Fibroblast of the aortic adventitia (primary cell): ENCODE data around the gene SMIM44. TPM values are rescaled to one million over a fixed set of nuclear protein-coding genes. Genes with fewer than 3 reads are reported as not detected.

ENCODE experiments used
- DNase-seq: peaks from one replicate; pipeline ENCODE4 v3.0.0-alpha.2; 2010; ENCODE audit warnings: low read depth
- H3K4me3 ChIP-seq: 2 replicates; pipeline ENCODE4 v1.5.1; 2011; ENCODE audit warnings: low read depth, mild to moderate bottlenecking, control low read depth, low read length, moderate library complexity
- small RNA-seq: library from RNA; depleted of rRNA; stranded (forward); fragments of <200 nt; gene quantifications from one replicate; pipeline ENCODE3, GENCODE V24; 2012
- total RNA-seq: library from RNA; depleted of rRNA; stranded (reverse); fragments of >200 nt; gene quantifications from 2 replicates; pipeline ENCODE4 v1.2.3, GENCODE V29; 2012; ENCODE audit warnings: low replicate concordance
- TF ChIP-seq, protein P1 (sequence below): IDR thresholded peaks from 2 replicates; pipeline ENCODE4 v1.5.1; 2011; ENCODE audit warnings: mild to moderate bottlenecking, low read length, control low read depth, inconsistent platforms; ENCODE audit not compliant: insufficient read depth

SMIM44 gene
- total RNA-seq, 1 donor: not detected

DNA sequence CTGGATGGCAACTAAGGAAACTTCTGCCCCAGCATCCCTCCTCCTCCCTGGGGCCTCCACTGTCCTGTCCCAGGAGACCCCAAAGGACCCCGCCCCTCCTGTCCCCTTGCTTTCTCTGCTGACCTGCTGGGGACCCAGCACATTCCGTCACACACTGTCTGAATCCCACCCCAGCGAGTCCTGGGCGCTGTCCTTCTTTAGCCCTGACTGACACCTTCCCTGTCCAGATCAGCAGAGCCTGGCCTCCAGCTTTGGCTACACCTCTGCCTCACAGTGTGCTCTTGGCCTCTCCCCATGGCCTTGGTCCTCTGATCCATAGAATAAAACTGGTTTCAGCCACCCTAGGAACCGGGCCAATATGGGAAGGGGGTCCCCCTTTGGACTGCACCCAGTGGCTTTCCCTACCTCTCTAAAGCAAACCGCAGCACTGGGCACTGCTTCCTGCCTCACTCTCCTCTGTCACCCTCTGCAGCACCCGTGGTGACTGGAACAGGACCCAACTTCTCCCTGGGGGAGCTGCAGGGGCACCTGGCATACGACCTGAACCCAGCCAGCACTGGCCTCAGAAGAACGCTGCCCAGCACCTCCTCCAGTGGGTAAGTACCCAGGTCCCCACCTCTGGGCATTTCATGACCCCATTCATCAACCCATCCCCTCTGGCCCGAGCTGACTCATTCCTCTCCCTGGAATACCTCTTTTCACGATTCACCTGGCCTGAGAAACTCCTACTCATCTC, 49.3 kb downstream of the SMIM44 start:
- H3K4me3 ChIP-seq: no peak overlapping the region
- DNase-seq: no peak
- TF ChIP-seq, protein P1, sequence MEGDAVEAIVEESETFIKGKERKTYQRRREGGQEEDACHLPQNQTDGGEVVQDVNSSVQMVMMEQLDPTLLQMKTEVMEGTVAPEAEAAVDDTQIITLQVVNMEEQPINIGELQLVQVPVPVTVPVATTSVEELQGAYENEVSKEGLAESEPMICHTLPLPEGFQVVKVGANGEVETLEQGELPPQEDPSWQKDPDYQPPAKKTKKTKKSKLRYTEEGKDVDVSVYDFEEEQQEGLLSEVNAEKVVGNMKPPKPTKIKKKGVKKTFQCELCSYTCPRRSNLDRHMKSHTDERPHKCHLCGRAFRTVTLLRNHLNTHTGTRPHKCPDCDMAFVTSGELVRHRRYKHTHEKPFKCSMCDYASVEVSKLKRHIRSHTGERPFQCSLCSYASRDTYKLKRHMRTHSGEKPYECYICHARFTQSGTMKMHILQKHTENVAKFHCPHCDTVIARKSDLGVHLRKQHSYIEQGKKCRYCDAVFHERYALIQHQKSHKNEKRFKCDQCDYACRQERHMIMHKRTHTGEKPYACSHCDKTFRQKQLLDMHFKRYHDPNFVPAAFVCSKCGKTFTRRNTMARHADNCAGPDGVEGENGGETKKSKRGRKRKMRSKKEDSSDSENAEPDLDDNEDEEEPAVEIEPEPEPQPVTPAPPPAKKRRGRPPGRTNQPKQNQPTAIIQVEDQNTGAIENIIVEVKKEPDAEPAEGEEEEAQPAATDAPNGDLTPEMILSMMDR: no peak

DNA sequence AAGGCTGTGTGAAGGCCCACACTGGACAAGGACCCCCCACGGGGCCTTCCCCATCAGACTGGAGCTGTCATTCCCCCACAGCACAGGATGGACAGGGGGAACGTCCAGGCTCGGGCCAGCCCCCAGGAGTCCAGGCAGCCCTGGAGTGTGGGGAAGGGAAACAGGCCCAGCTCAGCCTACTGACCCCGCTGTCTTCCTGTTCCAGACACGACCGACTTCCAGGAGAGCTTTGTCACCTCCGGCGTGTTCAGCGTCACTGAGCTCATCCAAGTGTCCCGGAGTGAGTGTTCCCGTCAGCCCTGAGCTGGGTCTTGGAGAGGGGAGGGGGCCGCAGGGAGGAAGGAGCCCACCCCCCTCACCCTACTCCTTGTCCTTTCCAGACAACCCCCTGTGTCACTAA, 49.9 kb downstream of the SMIM44 start:
- no peak overlapping the region for H3K4me3 ChIP-seq
- no peak for DNase-seq
- TF ChIP-seq, protein P1: no peak

Small RNA genes within 50 kb of the gene (small RNA-seq; reads per million reads assigned to genes)
- not detected for gene RF00212

Other genes starting within 250 kb of the SMIM44 start
- gene NFIC, start 116.9 kb downstream of the SMIM44 start, total RNA-seq: 79.5 and 83.2 TPM in 2 replicates
- gene SMIM24, start 2.9 kb downstream of the SMIM44 start, total RNA-seq: not detected in 2 replicates
- gene DOHH, start 17.2 kb upstream of the SMIM44 start, total RNA-seq: 6.5 and 18.6 TPM in 2 replicates
- 14.8 and 30.2 TPM in 2 replicates for gene FZR1, start 22.9 kb upstream of the SMIM44 start, total RNA-seq
- not detected in 2 replicates for gene TEKTIP1, start 55.7 kb upstream of the SMIM44 start, total RNA-seq
- 51.7 and 52.6 TPM in 2 replicates for gene MFSD12, start 74.1 kb upstream of the SMIM44 start, total RNA-seq
- 56.6 and 219 TPM in 2 replicates for gene HMG20B, start 89.5 kb upstream of the SMIM44 start, total RNA-seq
- under 0.01 and 0.33 TPM in 2 replicates for gene GIPC3, start 102.0 kb upstream of the SMIM44 start, total RNA-seq
- gene TBXA2R, start 123.4 kb upstream of the SMIM44 start, total RNA-seq: 0.49 and 5.0 TPM in 2 replicates
- gene CACTIN, start 143.3 kb upstream of the SMIM44 start, total RNA-seq: 15.7 and 21.3 TPM in 2 replicates
- 12.8 and 32.2 TPM in 2 replicates for gene PIP5K1C, start 217.0 kb upstream of the SMIM44 start, total RNA-seq
- gene TJP3, start 224.9 kb upstream of the SMIM44 start, total RNA-seq: not detected in 2 replicates